ENCODE results near the gene IER2. TPM values are rescaled to one million over a fixed set of nuclear protein-coding genes. Genes with fewer than 3 reads are reported as not detected.

IER2 gene
- total and polyA plus RNA-seq, 2 donors, result 28.3 to 92.7 TPM

Other genes with a start within 250 kb of the IER2 start
- 1.6 TPM for gene SYCE2, start 231.1 kb upstream of the IER2 start, total RNA-seq
- 0.48 TPM for gene SYCE2, start 231.1 kb upstream of the IER2 start, polyA plus RNA-seq
- gene FARSA, start 216.7 kb upstream of the IER2 start, total RNA-seq, result 46.7 TPM
- 33.6 TPM for gene FARSA, start 216.7 kb upstream of the IER2 start, polyA plus RNA-seq
- gene CALR, start 211.8 kb upstream of the IER2 start, total RNA-seq, result 639 TPM
- gene CALR, start 211.8 kb upstream of the IER2 start, polyA plus RNA-seq, result 189 TPM
- gene RAD23A, start 204.5 kb upstream of the IER2 start, total RNA-seq, result 55.8 TPM
- gene RAD23A, start 204.5 kb upstream of the IER2 start, polyA plus RNA-seq, result 128 TPM
- 27.7 TPM for gene GADD45GIP1, start 193.2 kb upstream of the IER2 start, total RNA-seq
- 27.2 TPM for gene GADD45GIP1, start 193.2 kb upstream of the IER2 start, polyA plus RNA-seq
- 0.09 TPM for gene DAND5, start 180.8 kb upstream of the IER2 start, total RNA-seq
- gene DAND5, start 180.8 kb upstream of the IER2 start, polyA plus RNA-seq, result 0.09 TPM
- gene NFIX, start 154.9 kb upstream of the IER2 start, total RNA-seq, result 2.0 TPM
- 10.5 TPM for gene NFIX, start 154.9 kb upstream of the IER2 start, polyA plus RNA-seq
- gene LYL1, start 47.6 kb upstream of the IER2 start, total RNA-seq, result 8.3 TPM
- gene LYL1, start 47.6 kb upstream of the IER2 start, polyA plus RNA-seq, result 14.0 TPM
- gene TRMT1, start 33.7 kb upstream of the IER2 start, total RNA-seq, result 20.2 TPM
- gene TRMT1, start 33.7 kb upstream of the IER2 start, polyA plus RNA-seq, result 69.9 TPM
- gene NACC1, start 32.1 kb upstream of the IER2 start, total RNA-seq, result 12.8 TPM
- gene NACC1, start 32.1 kb upstream of the IER2 start, polyA plus RNA-seq, result 17.5 TPM
- gene STX10, start within 50 bp of the IER2 start, total RNA-seq, result 47.9 TPM
- gene STX10, start within 50 bp of the IER2 start, polyA plus RNA-seq, result 101 TPM